ENCODE measurements around the gene NFE2. TPM values are rescaled to one million over a fixed set of nuclear protein-coding genes. Genes with fewer than 3 reads are reported as not detected.
A peak's percentile ranks its signal among the peaks of the same experiment; 100 is the strongest.

The NFE2 gene
- total RNA-seq, 1 experiment from 2014 or later = 2.4 TPM

- CTCF ChIA-PET = interaction anchor here (0.8 to 3.2 kb wide), 8 partner anchors 22 to 141 kb away, joined by 6 to 25 read pairs (median 10); partner anchors contain the start of genes CBX5, COPZ1 and HNRNPA1
Measured at GRCh38 chr12:54258201-54258681, 42.6 kb downstream of the NFE2 start.

More at GRCh38 chr12:54258201-54258681, 42.6 kb downstream of the NFE2 start:
- Mint-ChIP-seq H3K27ac (peak overlapping the region; percentile 99), H3K36me3 (peaks cover 32% of the 10 kb centered on the region), H3K4me3 (peak overlapping the region; percentile 66), H3K27me3 (ENCODE audit: low read depth) (no peaks in the 10 kb centered on the region), H3K9me3 (no peaks in the 10 kb centered on the region), H3K4me1 (peaks cover 58% of the 10 kb centered on the region)
- POLR2A ChIA-PET = interaction anchor here (1.0 to 6.0 kb wide), 7 partner anchors 11 to 104 kb away, joined by 3 to 105 read pairs (median 8); partner anchors contain the start of genes CBX5, COPZ1 and HNRNPA1
- no peak for DNase-seq (ENCODE audit: low spot score)
- TF ChIP-seq FOXP4 (CRISPR knock-in tag; IDR thresholded peaks at IDR 0.05) (no peak), USF2 (CRISPR knock-in tag; IDR thresholded peaks at IDR 0.05) (no peak), ZSCAN18 (CRISPR knock-in tag; IDR thresholded peaks at IDR 0.05) (no peak), E2F5 (CRISPR knock-in tag; IDR thresholded peaks at IDR 0.05) (no peak), IRF1 (CRISPR knock-in tag; IDR thresholded peaks at IDR 0.05) (no peak), CREM (CRISPR knock-in tag; IDR thresholded peaks at IDR 0.05) (no peak), ZNF416 (CRISPR knock-in tag; IDR thresholded peaks at IDR 0.05) (no peak), RORB (CRISPR knock-in tag; IDR thresholded peaks at IDR 0.05) (no peak), MAX (CRISPR knock-in tag; IDR thresholded peaks at IDR 0.05) (no peak), HMGXB4 (CRISPR knock-in tag; IDR thresholded peaks at IDR 0.05) (no peak), ZNF121 (CRISPR knock-in tag; IDR thresholded peaks at IDR 0.05) (no peak), KAT7 (CRISPR knock-in tag; IDR thresholded peaks at IDR 0.05; ENCODE audit: borderline replicate concordance) (no peak), PRDM15 (CRISPR knock-in tag; IDR thresholded peaks at IDR 0.05) (no peak)
- no peak for ATAC-seq
